Measurements from ENCODE around the gene PHACTR3.

GRCh38 chr20:59622496-59622895, 18.2 kb downstream of the PHACTR3 start:
- TF ChIP-seq USF2 (IDR thresholded peaks at IDR 0.05; ENCODE audit: low read length) (no peak), JUN (IDR thresholded peaks at IDR 0.05; ENCODE audit: low read depth, low read length) (no peak), GABPA (IDR thresholded peaks at IDR 0.05; ENCODE audit: borderline replicate concordance, insufficient read depth, low read length) (no peak), KDM5A (IDR thresholded peaks at IDR 0.05; ENCODE audit: low read length) (no peak), NRF1 (IDR thresholded peaks at IDR 0.05; ENCODE audit: low read depth, low read length) (no peak), BCL11A (IDR thresholded peaks at IDR 0.05; ENCODE audit: low read depth in 2 of 2, low read length in 2 of 2) (no peak), EGR1 (IDR thresholded peaks at IDR 0.05; ENCODE audit: borderline replicate concordance, low read depth, low read length) (no peak), CTCF (IDR thresholded peaks at IDR 0.05; ENCODE audit: control extremely low read depth in 1 of 3, insufficient read depth in 1 of 3, low read depth in 1 of 3, low read length in 3 of 3) (no peak)
